ENCODE measurements around the gene TFEB. TPM values are rescaled to one million over a fixed set of nuclear protein-coding genes. Genes with fewer than 3 reads are reported as not detected.

Gene TFEB
- total and polyA plus RNA-seq, 2 of the 8 experiments (the other 6 are each of a cell fraction or from before 2014, with no cell fraction given) = 2.3 to 6.7 TPM

- H3K4me2 ChIP-seq (ENCODE audit: insufficient read depth in 1 of 2, low read depth in 2 of 2, low read length in 2 of 2) = peak overlapping the region in 1 of 2 experiments; percentile 2; a peak in 1 of 4 replicates
- 0 out of 2 replicates have a peak overlapping the region, but pooled peaks have one; percentile 55 for H2AK5ac ChIP-seq (ENCODE audit: low read depth, low read length)
- no peaks in the 10 kb centered on the region for H3K36me3 ChIP-seq (ENCODE audit: control insufficient read depth in 2 of 4, insufficient read depth in 4 of 4, low read length in 3 of 4)
- H3K4me1 ChIP-seq (replicated peaks in 1 of 4; ENCODE audit: control insufficient read depth in 3 of 4, insufficient read depth in 4 of 4, low read length in 3 of 4) = peaks cover 0 to 11% (median 6%) of the 10 kb centered on the region in 4 experiments; a peak in 5 of 7 replicates
- H4K91ac ChIP-seq (replicated peaks; ENCODE audit: insufficient read length, low read length) = no peak overlapping the region
- DNase-seq (ENCODE audit: low read depth in 1 of 2, low spot score in 2 of 2) = no peak
- 83% methylated on average over 8 of the region's 8 CpGs; no CpG with 5 or more reads in 1 of the 2 experiments for WGBS, 2 experiments (ENCODE audit: extremely low coverage in 1 of 2, insufficient coverage in 1 of 2, insufficient read length in 1 of 2, insufficient replicate concordance in 2 of 2, low coverage in 1 of 2, low lambda C conversion rate in 2 of 2, missing lambda C conversion rate in 1 of 2)
- H3K9me3 ChIP-seq (ENCODE audit: insufficient read depth in 2 of 2, low read depth in 1 of 2, low read length in 1 of 2) = no peaks in the 10 kb centered on the region
- no peaks in the 10 kb centered on the region for H3K27me3 ChIP-seq (replicated peaks in 1 of 4; ENCODE audit: control insufficient read depth in 3 of 4, extremely low read depth in 1 of 4, insufficient read depth in 3 of 4, low read length in 3 of 4)
- H2BK15ac ChIP-seq (ENCODE audit: low read length) = no peak overlapping the region
- no peak overlapping the region for H4K5ac ChIP-seq (ENCODE audit: insufficient read length, low read depth, low read length)
- H3K79me2 ChIP-seq (ENCODE audit: control insufficient read depth in 1 of 2, insufficient read depth in 2 of 2, low read length in 2 of 2) = no peaks in the 10 kb centered on the region
- ChIA-PET POLR2A (ENCODE audit: partially characterized antibody) (no interaction called here), CTCF (ENCODE audit: partially characterized antibody) (interaction anchor here (0.6 to 10.4 kb wide), 9 partner anchors 9 to 373 kb away, joined by 3 to 99 read pairs (median 4); no protein-coding TSS in a partner anchor)
- H4K20me1 ChIP-seq (replicated peaks in 1 of 2; ENCODE audit: control insufficient read depth in 1 of 2, insufficient read depth in 2 of 2, low read length in 2 of 2) = peaks cover 0 to 1% of the 10 kb centered on the region in 2 experiments
- H3K79me1 ChIP-seq (ENCODE audit: low read depth, low read length) = no peaks in the 10 kb centered on the region
- no peak for TF ChIP-seq CHD1 (IDR thresholded peaks at IDR 0.05; ENCODE audit: low read depth, low read length)
- no peak for TF ChIP-seq CREB1 (IDR thresholded peaks at IDR 0.05)
- TF ChIP-seq POLR2A (IDR thresholded peaks at IDR 0.05; ENCODE audit: control extremely low read depth in 1 of 2, low read depth in 2 of 2, low read length in 2 of 2) = no peak
- no peak overlapping the region for H3K18ac ChIP-seq (ENCODE audit: extremely low read depth, low read length)
- H3K4me3 ChIP-seq (ENCODE audit: extremely low read depth in 1 of 4, insufficient read depth in 2 of 4, low read depth in 3 of 4, low read length in 4 of 4) = no peak overlapping the region
- H2BK120ac ChIP-seq (replicated peaks; ENCODE audit: low read depth, low read length) = no peak overlapping the region
- no peak overlapping the region for H2AFZ ChIP-seq (ENCODE audit: low read length)
- no peak overlapping the region for H3K4ac ChIP-seq (replicated peaks; ENCODE audit: insufficient read length, low read depth, low read length)
- no peak overlapping the region for H2BK5ac ChIP-seq (ENCODE audit: low read depth, low read length)
- no peak for FAIRE-seq
- no peaks in the 10 kb centered on the region; the same call in 1 of the 2 replicates for H3K23me2 ChIP-seq (ENCODE audit: low read depth, low read length)
- H4K8ac ChIP-seq (ENCODE audit: extremely low read depth, insufficient read depth, low read length) = peak overlapping the region; percentile 30; the same call in 1 of the 2 replicates
- peak overlapping the region; percentile 91; the same call in 1 of the 2 replicates for H2BK12ac ChIP-seq (ENCODE audit: low read depth, low read length)
- H2BK20ac ChIP-seq (ENCODE audit: low read length) = no peak overlapping the region
- H3K9ac ChIP-seq (replicated peaks in 1 of 4; ENCODE audit: extremely low read depth in 1 of 4, low read depth in 3 of 4, low read length in 3 of 4) = no peak overlapping the region
- H3K56ac ChIP-seq (replicated peaks; ENCODE audit: insufficient read length, low read depth, low read length) = no peak overlapping the region
- no peak overlapping the region for H3K27ac ChIP-seq (ENCODE audit: low read depth, low read length)
- H3K23ac ChIP-seq (ENCODE audit: insufficient read length) = no peak overlapping the region
- H3K14ac ChIP-seq (ENCODE audit: insufficient read length) = no peak overlapping the region
These were observed 12.4 kb downstream of the TFEB start for GRCh38 chr6:41722969-41723529.
